Upper lobe of left lung (tissue), 6 donors: ENCODE data around the gene EVC2. TPM values are rescaled to one million over a fixed set of nuclear protein-coding genes. Genes with fewer than 3 reads are reported as not detected.

Experiments
- ATAC-seq, 2 donors: fragments of 200-7000 bp; cut with Tn5 transposase; one replicate each; pipeline ENCODE4 v1.9.1; 2022; ENCODE audit warnings: mild to moderate bottlenecking in 2 of 2, moderate library complexity in 2 of 2; ENCODE audit not compliant: low FRiP score in 2 of 2
- DNase-seq, 2 donors: peaks; one replicate each; pipeline ENCODE4 v3.0.0-alpha.2; 2019 to 2020
- H3K27ac ChIP-seq, 4 donors: fragments of 200-600 bp; sonication (generic); one replicate each; pipeline ENCODE4 v1.5.1; 2016 to 2019
- H3K27me3 ChIP-seq, 4 donors: fragments of 200-600 bp; sonication (generic); one replicate each; pipeline ENCODE4 v1.5.1; 2017 to 2019
- H3K36me3 ChIP-seq, 4 donors: fragments of 200-600 bp; sonication (generic); one replicate each; pipeline ENCODE4 v1.5.1; 2016 to 2019
- H3K4me1 ChIP-seq, 4 donors: fragments of 200-600 bp; sonication (generic); one replicate each; pipeline ENCODE4 v1.5.1; 2018 to 2019
- H3K4me3 ChIP-seq, 4 donors: fragments of 200-600 bp; sonication (generic); one replicate each; pipeline ENCODE4 v1.5.1; 2017 to 2019; ENCODE audit warnings: mild to moderate bottlenecking in 2 of 4, moderate library complexity in 1 of 4
- H3K9me3 ChIP-seq, 4 donors: fragments of 200-600 bp; sonication (generic); one replicate each; pipeline ENCODE4 v1.5.1; 2018 to 2019
- EP300 ChIP-seq, 4 donors: sonication (generic); formaldehyde crosslinking; IDR thresholded peaks; one replicate each; pipeline ENCODE4 v1.5.1; 2017; ENCODE audit warnings: antibody characterized with exemption in 4 of 4, control low read depth in 2 of 4
- POLR2A ChIP-seq, 4 donors: fragments of 450-650 bp; IDR thresholded peaks; one replicate each; pipeline ENCODE4 v1.5.1; 2016 to 2017; ENCODE audit warnings: antibody characterized with exemption in 4 of 4, mild to moderate bottlenecking in 2 of 4
- POLR2AphosphoS5 ChIP-seq, 2 donors: sonication (generic); formaldehyde crosslinking; IDR thresholded peaks; one replicate each; pipeline ENCODE4 v1.5.1; 2017; ENCODE audit warnings: antibody characterized with exemption in 2 of 2
- WGBS, 2 donors: methylation state at CpG; one replicate each; pipeline ENCODE4 v1.1.5; 2017 to 2018; 5-methylcytosine and 5-hydroxymethylcytosine counted together
- total RNA-seq, 6 donors: library from RNA; depleted of rRNA in 4 of 6; stranded (reverse); fragments of >200 nt in 4 of 6; gene quantifications; one replicate each; pipeline versions ENCODE4 v1.1.0 to v1.2.1, GENCODE V29; 2016 to 2021
- TF ChIP-seq, protein P1 (sequence below), 6 experiments: fragments of 450-650 bp in 4 of 6; fragments of 200-600 bp in 2 of 6; sonication (generic) in 2 of 6; IDR thresholded peaks; one replicate each; pipeline ENCODE4 v1.5.1; 2016 to 2019; ENCODE audit warnings: antibody characterized with exemption in 6 of 6
- donor health status: DM: no; HTN: no; CAD: no; lungs with moderate emphysema.
- donor health status: DM: no; HTN: yes; CAD: no; lungs with severe emphysema.

EVC2 gene
- total RNA-seq, 6 donors from 2014 or later = 3.2 to 26.2 (median 5.6) TPM

DNA sequence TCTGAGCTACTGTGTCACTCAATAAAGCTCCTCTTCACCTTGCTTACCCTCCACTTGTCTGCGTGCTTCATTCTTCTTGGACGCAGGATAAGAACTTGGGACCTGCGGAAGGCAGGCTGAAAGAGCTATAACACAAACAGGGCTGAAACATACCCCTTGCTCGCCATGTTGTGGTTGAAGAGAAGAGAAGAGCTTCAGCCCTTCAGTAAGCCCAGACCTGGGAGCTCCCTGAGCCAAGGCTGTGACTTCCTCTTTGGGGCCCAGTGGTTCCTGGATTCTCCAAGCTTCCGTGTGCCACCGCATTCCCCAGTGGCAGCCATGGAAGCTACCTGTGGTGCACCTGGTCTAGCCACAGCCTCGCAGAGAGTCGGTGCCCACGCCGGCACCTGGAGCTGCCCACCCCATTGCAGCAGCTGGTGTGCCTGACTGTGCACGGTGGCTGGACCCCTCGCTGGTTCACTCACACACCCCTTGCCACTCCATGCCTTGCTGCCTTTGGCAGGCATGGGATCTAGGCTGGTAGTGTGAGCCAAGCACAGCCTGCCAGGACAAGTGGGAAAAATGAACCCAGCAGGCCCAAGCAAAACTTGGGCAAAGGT, 160.6 kb downstream of the EVC2 start:
- H3K9me3 ChIP-seq = peaks cover 0 to 4% (median 2%) of the 10 kb centered on the region in 4 donors
- 97 to 98% methylated on average over 7 to 12 of the region's 12 CpGs for WGBS, 2 donors
- H3K4me1 ChIP-seq = no peaks in the 10 kb centered on the region
- peak in 1 of 2 donors; percentile 52 for ATAC-seq
- H3K27ac ChIP-seq = no peak overlapping the region
- TF ChIP-seq POLR2A (IDR thresholded peaks at IDR 0.05) (no peak), EP300 (IDR thresholded peaks at IDR 0.05) (no peak), POLR2AphosphoS5 (IDR thresholded peaks at IDR 0.05) (no peak)
- TF ChIP-seq, protein P1, sequence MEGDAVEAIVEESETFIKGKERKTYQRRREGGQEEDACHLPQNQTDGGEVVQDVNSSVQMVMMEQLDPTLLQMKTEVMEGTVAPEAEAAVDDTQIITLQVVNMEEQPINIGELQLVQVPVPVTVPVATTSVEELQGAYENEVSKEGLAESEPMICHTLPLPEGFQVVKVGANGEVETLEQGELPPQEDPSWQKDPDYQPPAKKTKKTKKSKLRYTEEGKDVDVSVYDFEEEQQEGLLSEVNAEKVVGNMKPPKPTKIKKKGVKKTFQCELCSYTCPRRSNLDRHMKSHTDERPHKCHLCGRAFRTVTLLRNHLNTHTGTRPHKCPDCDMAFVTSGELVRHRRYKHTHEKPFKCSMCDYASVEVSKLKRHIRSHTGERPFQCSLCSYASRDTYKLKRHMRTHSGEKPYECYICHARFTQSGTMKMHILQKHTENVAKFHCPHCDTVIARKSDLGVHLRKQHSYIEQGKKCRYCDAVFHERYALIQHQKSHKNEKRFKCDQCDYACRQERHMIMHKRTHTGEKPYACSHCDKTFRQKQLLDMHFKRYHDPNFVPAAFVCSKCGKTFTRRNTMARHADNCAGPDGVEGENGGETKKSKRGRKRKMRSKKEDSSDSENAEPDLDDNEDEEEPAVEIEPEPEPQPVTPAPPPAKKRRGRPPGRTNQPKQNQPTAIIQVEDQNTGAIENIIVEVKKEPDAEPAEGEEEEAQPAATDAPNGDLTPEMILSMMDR (IDR thresholded peaks at IDR 0.05) = no peak
- no peak overlapping the region for H3K4me3 ChIP-seq
- DNase-seq = no peak
- H3K27me3 ChIP-seq = no peaks in the 10 kb centered on the region
- no peaks in the 10 kb centered on the region for H3K36me3 ChIP-seq

- Histone ChIP-seq H3K27ac (no peak overlapping the region), H3K4me3 (no peak overlapping the region), H3K4me1 (no peaks in the 10 kb centered on the region), H3K27me3 (no peaks in the 10 kb centered on the region), H3K36me3 (no peaks in the 10 kb centered on the region), H3K9me3 (peaks cover 0 to 4% (median 2%) of the 10 kb centered on the region in 4 donors)
- ATAC-seq (no peak), DNase-seq (no peak)
- 37 to 50% methylated on average over 2 of the region's 2 CpGs for WGBS, 2 donors
- TF ChIP-seq POLR2AphosphoS5 (IDR thresholded peaks at IDR 0.05) (no peak), POLR2A (IDR thresholded peaks at IDR 0.05) (no peak), EP300 (IDR thresholded peaks at IDR 0.05) (no peak)
- TF ChIP-seq, protein P1 (IDR thresholded peaks at IDR 0.05) = no peak
Measured at GRCh38 chr4:5545271-5545670, 163.1 kb downstream of the EVC2 start.

DNA sequence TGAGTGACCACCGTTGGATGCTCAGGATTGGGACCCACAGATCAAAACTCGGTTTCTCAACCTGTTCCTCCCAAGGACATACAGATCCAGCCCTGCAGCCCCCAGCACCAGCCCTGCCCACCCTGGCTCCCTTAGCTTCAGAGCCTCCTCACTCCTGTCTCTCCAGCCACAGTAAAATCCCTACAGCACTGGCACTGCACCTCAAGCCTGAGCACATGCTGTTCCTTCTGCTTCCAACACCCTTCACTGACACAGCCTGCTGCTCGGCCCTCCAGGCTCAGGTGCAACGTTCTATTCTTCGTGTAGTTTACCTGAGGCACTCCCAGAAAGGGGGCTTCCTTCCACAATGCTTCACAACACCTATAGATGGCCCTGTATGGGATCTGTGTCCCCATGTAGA, 163.6 kb downstream of the EVC2 start:
- Histone ChIP-seq H3K9me3 (peaks cover 0 to 4% (median 0%) of the 10 kb centered on the region in 4 donors), H3K4me1 (no peaks in the 10 kb centered on the region), H3K27me3 (no peaks in the 10 kb centered on the region), H3K4me3 (no peak overlapping the region), H3K27ac (no peak overlapping the region), H3K36me3 (no peaks in the 10 kb centered on the region)
- no peak for ATAC-seq
- WGBS, 2 donors = 61 to 69% methylated on average over 5 of the region's 5 CpGs
- no peak for DNase-seq
- TF ChIP-seq, protein P1 (IDR thresholded peaks at IDR 0.05) = no peak
- no peak for TF ChIP-seq POLR2A (IDR thresholded peaks at IDR 0.05)
- TF ChIP-seq EP300 (IDR thresholded peaks at IDR 0.05) = no peak
- no peak for TF ChIP-seq POLR2AphosphoS5 (IDR thresholded peaks at IDR 0.05)

- DNase-seq (no peak), ATAC-seq (no peak)
- H3K9me3 ChIP-seq = peaks cover 0 to 4% (median 0%) of the 10 kb centered on the region in 4 donors
- 93 to 96% methylated on average over 8 of the region's 8 CpGs for WGBS, 2 donors
- H3K36me3 ChIP-seq = no peaks in the 10 kb centered on the region
- no peak for TF ChIP-seq EP300 (IDR thresholded peaks at IDR 0.05)
- TF ChIP-seq POLR2A (IDR thresholded peaks at IDR 0.05) = no peak
- TF ChIP-seq, protein P1 (IDR thresholded peaks at IDR 0.05) = no peak
- TF ChIP-seq POLR2AphosphoS5 (IDR thresholded peaks at IDR 0.05) = no peak
- no peaks in the 10 kb centered on the region for H3K4me1 ChIP-seq
- no peak overlapping the region for H3K27ac ChIP-seq
- no peaks in the 10 kb centered on the region for H3K27me3 ChIP-seq
- no peak overlapping the region for H3K4me3 ChIP-seq
Measured at GRCh38 chr4:5543681-5544080, 164.7 kb downstream of the EVC2 start.

DNA sequence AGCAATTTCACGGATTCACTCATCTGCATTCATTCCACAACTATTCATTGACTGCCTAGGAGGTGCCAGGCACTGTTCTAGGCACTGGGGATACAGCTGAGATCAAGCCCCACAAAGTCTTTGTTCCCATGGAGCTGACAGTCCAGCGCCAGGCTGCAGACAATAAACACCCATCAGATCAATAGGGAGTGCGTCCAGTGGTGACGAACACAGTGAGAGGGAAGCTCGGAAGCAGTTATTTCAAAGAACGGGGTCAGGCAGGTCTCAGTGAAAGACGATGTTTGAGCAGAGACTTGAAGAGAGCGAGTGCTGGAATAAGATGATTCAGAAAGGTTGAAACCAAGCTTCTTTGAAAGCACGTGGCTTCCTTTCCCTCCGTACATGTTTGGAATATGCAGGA, 167.2 kb downstream of the EVC2 start:
- H3K4me3 ChIP-seq = no peak overlapping the region
- 86 to 87% methylated on average over 10 of the region's 10 CpGs for WGBS, 2 donors
- TF ChIP-seq, protein P1 (IDR thresholded peaks at IDR 0.05) = no peak
- TF ChIP-seq POLR2AphosphoS5 (IDR thresholded peaks at IDR 0.05) (no peak), POLR2A (IDR thresholded peaks at IDR 0.05) (no peak), EP300 (IDR thresholded peaks at IDR 0.05) (no peak)
- H3K9me3 ChIP-seq = no peaks in the 10 kb centered on the region
- H3K27me3 ChIP-seq = no peaks in the 10 kb centered on the region
- no peak overlapping the region for H3K27ac ChIP-seq
- no peaks in the 10 kb centered on the region for H3K4me1 ChIP-seq
- no peaks in the 10 kb centered on the region for H3K36me3 ChIP-seq
- ATAC-seq (peak in 1 of 2 donors; percentile 25), DNase-seq (no peak)
